Hematopoietic multipotent progenitor cell (in vitro differentiated cells): ENCODE data around the gene OMP. TPM values are rescaled to one million over a fixed set of nuclear protein-coding genes. Genes with fewer than 3 reads are reported as not detected.
A peak's percentile ranks its signal among the peaks of the same experiment; 100 is the strongest.

Source experiments
- DNase-seq, 3 donors: peaks; one replicate each; pipeline ENCODE4 v3.0.0-alpha.2; 2011 to 2015; ENCODE audit warnings: low read depth in 2 of 3, low spot score in 2 of 3
- total RNA-seq: library from RNA; depleted of rRNA; stranded (reverse); fragments of >200 nt; gene quantifications from one replicate; pipeline ENCODE4 v1.2.3, GENCODE V29; 2012

The OMP gene
- total RNA-seq, 1 donor = not detected

GRCh38 chr11:77068457-77069335 lies 33.9 kb upstream of the OMP start:
- no peak for DNase-seq

- no peak for DNase-seq
Measured at GRCh38 chr11:77069336-77069968, 33.2 kb upstream of the OMP start.

DNA sequence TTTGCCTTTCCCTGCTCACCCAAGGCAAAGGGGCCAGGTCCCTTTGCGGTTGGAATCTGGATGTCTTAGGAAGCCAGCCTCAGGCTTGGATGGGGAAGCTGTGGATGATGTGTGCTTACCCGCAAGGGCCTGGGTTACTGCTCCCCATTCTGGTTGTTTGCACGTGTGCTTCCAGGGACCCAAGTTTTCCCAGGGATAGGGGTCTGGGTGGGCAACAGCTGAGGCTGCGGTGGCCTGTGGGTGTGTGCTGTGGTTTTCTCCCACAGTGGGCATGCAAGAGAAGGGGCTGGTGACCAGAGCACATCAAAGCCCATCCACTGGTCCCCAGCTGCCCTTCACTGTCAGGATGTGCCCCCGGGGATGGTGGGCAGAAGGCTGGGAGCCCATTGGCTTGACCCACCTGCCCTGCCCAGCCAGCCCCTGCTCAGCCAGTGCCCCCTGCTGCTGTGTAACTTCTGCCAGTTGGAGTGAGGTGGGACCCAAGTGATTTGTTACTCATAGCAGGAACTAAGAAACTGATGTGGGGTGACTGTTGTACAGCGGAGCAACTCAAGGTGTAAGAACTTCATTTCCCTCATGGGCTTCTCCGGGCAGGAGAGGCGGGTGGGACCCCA lies 32.6 kb upstream of the OMP start:
- DNase-seq = no peak

DNA sequence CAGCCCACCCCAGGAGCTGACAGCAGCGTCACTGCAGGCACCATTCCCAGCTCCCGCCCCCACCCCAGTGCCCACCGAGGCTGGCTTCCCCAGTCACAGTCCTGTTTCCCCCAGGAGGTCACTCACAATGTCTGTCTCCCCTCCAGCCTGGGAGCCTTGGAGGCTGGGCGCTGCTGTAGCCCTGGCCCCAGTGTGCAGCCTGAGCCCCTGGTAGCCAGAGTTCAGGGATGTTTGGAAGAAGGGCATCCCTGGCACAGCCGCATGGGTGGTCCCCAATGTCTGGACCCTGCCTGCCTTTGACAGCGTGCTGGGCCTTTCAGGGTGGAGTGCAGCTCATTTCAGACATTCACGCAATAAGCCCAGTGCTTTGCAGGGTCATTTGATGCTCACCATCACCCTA lies 31.6 kb upstream of the OMP start:
- no peak for DNase-seq

- DNase-seq = peak in 1 of 3 donors; percentile 36
Measured at GRCh38 chr11:77071671-77072605, 30.7 kb upstream of the OMP start.

DNA sequence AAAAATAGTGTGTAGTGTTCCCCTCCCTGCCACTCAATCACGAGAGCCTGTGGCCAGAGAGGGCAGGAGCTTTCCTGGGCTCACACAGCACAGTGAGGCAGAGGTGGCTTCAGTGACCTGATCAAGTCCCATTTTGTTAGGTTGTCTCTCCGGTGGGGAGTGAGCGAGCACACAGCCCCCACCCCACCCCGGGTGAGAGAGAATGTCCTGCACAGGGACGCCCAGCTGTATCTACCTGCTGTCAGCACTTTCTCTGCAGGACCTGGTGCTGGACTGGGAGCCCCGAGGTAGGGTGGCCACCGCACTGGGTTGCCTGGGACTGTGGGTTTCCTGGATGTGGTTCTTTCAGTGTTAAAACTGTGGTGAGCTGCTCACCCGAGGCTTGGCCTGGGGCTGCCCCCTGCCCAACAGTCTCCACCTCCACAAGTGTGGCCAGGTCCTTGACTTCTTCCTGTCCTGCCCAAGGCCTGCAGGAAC lies 29.8 kb upstream of the OMP start:
- DNase-seq = no peak

- no peak for DNase-seq
Measured at GRCh38 chr11:77073328-77074001, 29.2 kb upstream of the OMP start.

DNA sequence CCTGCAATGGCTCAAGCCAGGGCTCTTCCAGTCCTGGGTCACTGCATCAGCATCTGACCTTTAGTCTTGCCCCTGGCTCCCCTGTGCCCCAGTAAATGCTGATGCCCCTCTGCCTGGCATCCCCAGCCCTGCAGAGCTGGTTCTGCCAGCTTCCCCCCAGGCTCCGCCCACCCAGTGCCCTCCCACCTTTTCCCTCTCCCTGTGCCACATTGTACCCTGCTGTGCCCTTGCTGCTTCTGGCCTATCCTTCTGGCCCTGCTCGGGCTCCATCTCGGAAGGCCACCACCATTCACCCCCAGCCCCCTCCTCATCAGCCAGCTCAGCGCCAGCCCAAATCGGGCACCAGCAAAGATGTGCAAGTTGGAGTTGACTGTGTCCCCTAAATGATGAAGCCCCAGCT lies 28.4 kb upstream of the OMP start:
- no peak for DNase-seq

DNA sequence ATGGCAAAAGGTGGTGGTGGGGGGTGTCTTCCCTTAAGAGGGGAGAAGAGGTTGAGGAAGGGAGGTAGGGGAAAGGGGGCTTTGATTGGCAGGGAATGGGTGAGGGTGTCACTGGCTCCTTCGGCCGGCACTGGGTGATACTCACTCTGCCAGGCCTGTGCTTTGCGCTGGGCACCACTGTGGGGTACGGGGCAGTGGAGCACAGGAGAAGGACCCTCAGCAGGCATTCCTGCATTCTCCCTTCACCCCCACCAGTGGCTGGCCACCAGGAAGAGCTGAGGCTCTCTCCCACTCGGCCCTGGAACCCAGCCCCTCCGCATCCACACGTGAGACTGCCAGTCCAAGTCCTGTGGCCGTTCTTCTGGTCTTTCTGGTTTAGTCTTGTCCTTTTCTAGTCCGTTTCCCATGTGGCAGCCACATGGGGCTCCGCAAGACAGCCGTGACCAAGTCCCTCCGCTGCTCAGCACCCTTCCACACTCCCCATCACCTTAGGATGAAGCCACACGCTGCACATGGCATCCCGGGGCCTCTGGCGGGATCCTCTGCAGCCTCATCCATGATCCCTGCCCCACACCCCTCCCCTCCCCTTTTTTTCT lies 27.9 kb upstream of the OMP start:
- DNase-seq = no peak

- DNase-seq = no peak
Measured at GRCh38 chr11:77075425-77075905, 27.2 kb upstream of the OMP start.

- DNase-seq = no peak
Measured at GRCh38 chr11:77079666-77080065, 23.0 kb upstream of the OMP start.

- no peak for DNase-seq
Measured at GRCh38 chr11:77080643-77081210, 21.9 kb upstream of the OMP start.

- no peak for DNase-seq
Measured at GRCh38 chr11:77081381-77081851, 21.2 kb upstream of the OMP start.

DNA sequence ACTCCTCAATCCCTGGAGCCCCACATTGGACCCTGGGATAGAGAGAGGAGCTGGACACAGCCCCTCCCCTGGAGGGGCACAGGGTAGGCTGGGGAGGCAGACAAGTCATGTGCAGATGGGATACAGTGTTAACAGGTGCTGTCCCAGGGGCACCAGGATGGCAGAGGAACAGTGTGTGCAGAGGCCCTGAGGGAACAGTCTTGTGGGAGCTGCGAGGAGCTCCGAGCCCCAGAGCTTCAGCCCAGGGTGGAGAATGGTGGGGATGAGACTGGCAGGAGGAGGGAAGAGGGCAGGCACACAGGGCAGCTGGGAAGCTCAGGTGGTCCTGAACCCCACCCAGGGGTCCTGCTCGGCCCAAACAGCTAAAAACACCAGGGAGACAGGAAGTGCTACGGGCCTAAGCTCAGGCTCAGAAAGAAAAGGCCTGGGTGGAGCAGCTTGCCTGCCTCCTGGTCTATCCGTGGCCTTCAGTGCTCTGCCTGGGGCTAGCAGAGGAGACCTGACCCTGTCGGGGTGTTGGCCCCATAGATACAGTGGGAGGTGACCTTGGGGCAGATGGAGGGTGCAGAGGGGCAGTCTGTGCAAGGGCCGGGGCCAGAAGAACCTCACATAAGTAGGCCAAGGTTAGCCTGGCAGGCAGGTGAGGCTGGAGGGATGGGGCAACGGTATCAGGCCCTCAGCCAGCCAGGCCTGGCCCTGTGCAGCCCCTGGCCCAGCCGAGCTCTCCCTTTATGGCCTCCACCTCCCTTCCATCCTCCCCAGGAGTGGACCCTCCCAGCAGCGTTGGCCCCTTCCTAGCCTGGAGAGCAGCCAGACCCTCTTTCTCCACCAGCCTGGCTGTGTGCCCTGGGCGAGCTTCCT lies 20.4 kb upstream of the OMP start:
- DNase-seq = no peak

GRCh38 chr11:77082838-77083565 lies 19.6 kb upstream of the OMP start:
- DNase-seq = peak in 2 of 3 donors; percentile 55 to 72

- no peak for DNase-seq
Measured at GRCh38 chr11:77083566-77084245, 18.9 kb upstream of the OMP start.
